HAP-1 (cell line): ENCODE data around the gene FAT1.
"Not testable (repeated sequence)": the region's sequence is repeated elsewhere in the genome, so short reads cannot be mapped to it uniquely, and the experiment has no call there.

Experiments used
- DNase-seq, 2 experiments: peaks; one replicate each; pipeline ENCODE4 v3.0.0-alpha.2; 2016 to 2020; ENCODE audit warnings: low spot score in 2 of 2
- H3K27me3 ChIP-seq: fragments of 250-450 bp; sonication (Bioruptor Pico); 2 replicates; pipeline ENCODE4 v1.5.1; 2020; ENCODE audit warnings: low read depth, mild to moderate bottlenecking, moderate library complexity
- H3K36me3 ChIP-seq: fragments of 250-450 bp; sonication (Bioruptor Pico); replicated peaks from 2 replicates; pipeline ENCODE4 v1.5.1; 2020; ENCODE audit warnings: mild to moderate bottlenecking
- H3K4me1 ChIP-seq: fragments of 250-450 bp; sonication (Bioruptor Pico); 2 replicates; pipeline ENCODE4 v1.5.1; 2020; ENCODE audit warnings: mild to moderate bottlenecking
- H3K4me3 ChIP-seq: fragments of 250-450 bp; sonication (Bioruptor Pico); 2 replicates; pipeline ENCODE4 v1.5.1; 2020; ENCODE audit warnings: mild to moderate bottlenecking, moderate library complexity
- H3K9me3 ChIP-seq: fragments of 250-450 bp; sonication (Bioruptor Pico); 2 replicates; pipeline ENCODE4 v1.5.1; 2020; ENCODE audit warnings: mild to moderate bottlenecking, moderate library complexity
- in situ Hi-C: fragments of 300-500 bp; cut with MboI; formaldehyde crosslinking; loops from 3 replicates; pipeline ENCODE4 v1.14.3; 2020; ENCODE audit warnings: low sequenced_read_pairs, inconsistent platforms, mixed read lengths

Gene FAT1

GRCh38 chr4:186669159-186669731, 54.4 kb downstream of the FAT1 start:
- in situ Hi-C loops, result no loop called here
- H3K4me3 ChIP-seq, result no peak overlapping the region

GRCh38 chr4:186666750-186667149, 56.9 kb downstream of the FAT1 start:
- Histone ChIP-seq H3K36me3 (peaks cover 5% of the 10 kb centered on the region), H3K4me3 (no peak overlapping the region), H3K4me1 (peaks cover 16% of the 10 kb centered on the region), H3K27me3 (no peaks in the 10 kb centered on the region), H3K9me3 (peaks cover 3% of the 10 kb centered on the region; the same call in 1 of the 2 replicates)
- DNase-seq, result no peak
- in situ Hi-C loops, result no loop called here

More at GRCh38 chr4:186669159-186669731, 54.4 kb downstream of the FAT1 start:
- H3K9me3 ChIP-seq, result peaks cover 3% of the 10 kb centered on the region; the same call in 1 of the 2 replicates
- peaks cover 16% of the 10 kb centered on the region for H3K4me1 ChIP-seq
- H3K36me3 ChIP-seq, result peaks cover 4% of the 10 kb centered on the region; the same call in 1 of the 2 replicates
- DNase-seq, result no peak
- no peaks in the 10 kb centered on the region for H3K27me3 ChIP-seq

- peaks cover 3% of the 10 kb centered on the region; the same call in 1 of the 2 replicates for H3K9me3 ChIP-seq
- no peak for DNase-seq
- H3K4me3 ChIP-seq, result no peak overlapping the region
- H3K27me3 ChIP-seq, result no peaks in the 10 kb centered on the region
- in situ Hi-C loops, result no loop called here
- H3K4me1 ChIP-seq, result peaks cover 16% of the 10 kb centered on the region
- H3K36me3 ChIP-seq, result peaks cover 9% of the 10 kb centered on the region
Measured at GRCh38 chr4:186666252-186666651, 57.4 kb downstream of the FAT1 start.

GRCh38 chr4:186660403-186660802, 63.3 kb downstream of the FAT1 start:
- no peak for DNase-seq
- H3K27me3 ChIP-seq, result no peaks in the 10 kb centered on the region
- H3K4me3 ChIP-seq, result no peak overlapping the region
- peaks cover 12% of the 10 kb centered on the region for H3K36me3 ChIP-seq
- H3K4me1 ChIP-seq, result peaks cover 12% of the 10 kb centered on the region
- in situ Hi-C loops, result no loop called here
- H3K9me3 ChIP-seq, result no peaks in the 10 kb centered on the region

- Histone ChIP-seq H3K4me1 (peaks cover 12% of the 10 kb centered on the region), H3K36me3 (peaks cover 12% of the 10 kb centered on the region), H3K9me3 (no peaks in the 10 kb centered on the region), H3K27me3 (no peaks in the 10 kb centered on the region), H3K4me3 (no peak overlapping the region)
- in situ Hi-C loops, result no loop called here
- no peak for DNase-seq
Measured at GRCh38 chr4:186659935-186660334, 63.7 kb downstream of the FAT1 start.

GRCh38 chr4:186659456-186659855, 64.2 kb downstream of the FAT1 start:
- peaks cover 12% of the 10 kb centered on the region for H3K4me1 ChIP-seq
- H3K4me3 ChIP-seq, H3K9me3 ChIP-seq, DNase-seq, in situ Hi-C loops, H3K27me3 ChIP-seq: not testable (repeated sequence)
- peaks cover 12% of the 10 kb centered on the region for H3K36me3 ChIP-seq

GRCh38 chr4:186658657-186659056, 65.0 kb downstream of the FAT1 start:
- H3K27me3 ChIP-seq, result no peaks in the 10 kb centered on the region
- H3K36me3 ChIP-seq, result peaks cover 12% of the 10 kb centered on the region
- no peak for DNase-seq
- in situ Hi-C loops, result no loop called here
- H3K9me3 ChIP-seq, result no peaks in the 10 kb centered on the region
- peaks cover 12% of the 10 kb centered on the region for H3K4me1 ChIP-seq
- no peak overlapping the region for H3K4me3 ChIP-seq

- H3K36me3 ChIP-seq, result peaks cover 12% of the 10 kb centered on the region
- H3K9me3 ChIP-seq, result no peaks in the 10 kb centered on the region
- no peaks in the 10 kb centered on the region for H3K27me3 ChIP-seq
- DNase-seq, result peak; percentile 79 to 96
- peaks cover 20% of the 10 kb centered on the region for H3K4me1 ChIP-seq
- in situ Hi-C loops, result no loop called here
- no peak overlapping the region for H3K4me3 ChIP-seq
Measured at GRCh38 chr4:186657764-186658163, 65.9 kb downstream of the FAT1 start.

- DNase-seq, result no peak
- no peaks in the 10 kb centered on the region for H3K9me3 ChIP-seq
- no peak overlapping the region for H3K4me3 ChIP-seq
- in situ Hi-C loops, result no loop called here
- H3K36me3 ChIP-seq, result 0 out of 2 replicates have a peak, but pooled peaks cover 3% of the 10 kb centered on the region
- no peaks in the 10 kb centered on the region for H3K27me3 ChIP-seq
- H3K4me1 ChIP-seq, result peaks cover 41% of the 10 kb centered on the region
Measured at GRCh38 chr4:186653969-186654368, 69.7 kb downstream of the FAT1 start.

- no peaks in the 10 kb centered on the region for H3K9me3 ChIP-seq
- 0 out of 2 replicates have a peak, but pooled peaks cover 3% of the 10 kb centered on the region for H3K36me3 ChIP-seq
- in situ Hi-C loops, result no loop called here
- H3K4me1 ChIP-seq, result peaks cover 29% of the 10 kb centered on the region
- peak; percentile 94 to 96 for DNase-seq
- no peaks in the 10 kb centered on the region for H3K27me3 ChIP-seq
- peak overlapping the region; percentile 29 for H3K4me3 ChIP-seq
Measured at GRCh38 chr4:186651624-186652023, 72.0 kb downstream of the FAT1 start.

- peak; percentile 49 to 59 for DNase-seq
- Histone ChIP-seq H3K4me3 (peak overlapping the region; percentile 29), H3K4me1 (peaks cover 29% of the 10 kb centered on the region), H3K36me3 (0 out of 2 replicates have a peak, but pooled peaks cover 3% of the 10 kb centered on the region), H3K9me3 (no peaks in the 10 kb centered on the region), H3K27me3 (no peaks in the 10 kb centered on the region)
- in situ Hi-C loops, result no loop called here
Measured at GRCh38 chr4:186651181-186651603, 72.5 kb downstream of the FAT1 start.

GRCh38 chr4:186650401-186651180, 73.1 kb downstream of the FAT1 start:
- Histone ChIP-seq H3K4me1 (peaks cover 29% of the 10 kb centered on the region), H3K27me3 (no peaks in the 10 kb centered on the region), H3K36me3 (0 out of 2 replicates have a peak, but pooled peaks cover 3% of the 10 kb centered on the region), H3K4me3 (no peak overlapping the region), H3K9me3 (no peaks in the 10 kb centered on the region)
- in situ Hi-C loops, result no loop called here
- no peak for DNase-seq

GRCh38 chr4:186647821-186648220, 75.8 kb downstream of the FAT1 start:
- Histone ChIP-seq H3K4me3 (no peak overlapping the region), H3K4me1 (peaks cover 22% of the 10 kb centered on the region), H3K27me3 (no peaks in the 10 kb centered on the region), H3K36me3 (0 out of 2 replicates have a peak, but pooled peaks cover 3% of the 10 kb centered on the region), H3K9me3 (no peaks in the 10 kb centered on the region)
- in situ Hi-C loops, result no loop called here
- no peak for DNase-seq

- H3K9me3 ChIP-seq, result no peaks in the 10 kb centered on the region
- 0 out of 2 replicates have a peak, but pooled peaks cover 3% of the 10 kb centered on the region for H3K36me3 ChIP-seq
- DNase-seq, result no peak
- H3K4me1 ChIP-seq, result no peaks in the 10 kb centered on the region; the same call in 1 of the 2 replicates
- no peak overlapping the region for H3K4me3 ChIP-seq
- in situ Hi-C loops, result no loop called here
- H3K27me3 ChIP-seq, result no peaks in the 10 kb centered on the region
Measured at GRCh38 chr4:186644737-186645261, 78.9 kb downstream of the FAT1 start.
